ENCODE measurements around the gene SNX1. TPM values are rescaled to one million over a fixed set of nuclear protein-coding genes. Genes with fewer than 3 reads are reported as not detected.

Gene SNX1
- total and polyA plus RNA-seq, 10 of the 15 experiments (the other 5 are each of a cell fraction or from before 2014, with no cell fraction given): 17.8 to 115 (median 96.3) TPM

DNA sequence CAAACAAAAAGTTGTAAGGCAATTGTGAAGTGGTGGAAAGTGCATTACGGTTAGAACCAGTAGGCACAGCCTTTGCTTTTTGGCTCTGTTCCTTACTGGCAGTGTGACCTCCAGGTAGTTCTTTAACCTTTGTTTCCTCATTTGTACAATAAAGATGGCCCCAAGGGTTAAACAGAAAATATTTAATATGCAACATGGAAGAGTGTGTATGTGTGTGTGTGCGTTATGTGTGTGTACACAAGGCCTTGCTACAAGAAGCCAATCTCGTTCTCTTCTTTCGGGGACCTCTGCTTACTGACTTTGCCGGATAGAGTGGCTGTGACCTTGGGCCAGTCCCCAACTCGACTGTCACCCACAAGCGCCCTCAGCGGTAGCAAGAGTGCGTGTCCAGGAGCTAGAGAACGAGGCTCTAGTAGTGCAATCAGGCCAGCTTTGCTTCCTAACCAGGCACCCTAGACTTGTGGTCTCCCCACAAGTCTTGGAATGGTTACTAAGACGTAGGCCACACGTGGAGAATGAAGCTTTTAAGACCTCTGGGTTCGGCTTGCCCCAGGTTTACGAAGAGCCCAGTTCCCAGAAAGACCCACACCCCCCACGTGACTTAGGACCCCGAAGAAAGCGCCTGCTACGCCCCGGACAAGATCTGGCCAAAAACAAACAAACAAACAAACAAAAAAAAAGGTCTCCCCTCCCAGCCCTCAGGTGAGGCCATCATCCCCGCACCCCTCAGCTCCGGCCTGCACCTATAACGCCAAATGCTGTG is 2.7 kb upstream of the SNX1 start (continued):
- TF ChIP-seq, protein P1, sequence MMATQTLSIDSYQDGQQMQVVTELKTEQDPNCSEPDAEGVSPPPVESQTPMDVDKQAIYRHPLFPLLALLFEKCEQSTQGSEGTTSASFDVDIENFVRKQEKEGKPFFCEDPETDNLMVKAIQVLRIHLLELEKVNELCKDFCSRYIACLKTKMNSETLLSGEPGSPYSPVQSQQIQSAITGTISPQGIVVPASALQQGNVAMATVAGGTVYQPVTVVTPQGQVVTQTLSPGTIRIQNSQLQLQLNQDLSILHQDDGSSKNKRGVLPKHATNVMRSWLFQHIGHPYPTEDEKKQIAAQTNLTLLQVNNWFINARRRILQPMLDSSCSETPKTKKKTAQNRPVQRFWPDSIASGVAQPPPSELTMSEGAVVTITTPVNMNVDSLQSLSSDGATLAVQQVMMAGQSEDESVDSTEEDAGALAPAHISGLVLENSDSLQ (IDR thresholded peaks at IDR 0.05): no peak
- TF ChIP-seq CHD1 (IDR thresholded peaks at IDR 0.05; ENCODE audit: low read depth, low read length): no peak
- TF ChIP-seq, protein P2, sequence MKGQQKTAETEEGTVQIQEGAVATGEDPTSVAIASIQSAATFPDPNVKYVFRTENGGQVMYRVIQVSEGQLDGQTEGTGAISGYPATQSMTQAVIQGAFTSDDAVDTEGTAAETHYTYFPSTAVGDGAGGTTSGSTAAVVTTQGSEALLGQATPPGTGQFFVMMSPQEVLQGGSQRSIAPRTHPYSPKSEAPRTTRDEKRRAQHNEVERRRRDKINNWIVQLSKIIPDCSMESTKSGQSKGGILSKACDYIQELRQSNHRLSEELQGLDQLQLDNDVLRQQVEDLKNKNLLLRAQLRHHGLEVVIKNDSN (IDR thresholded peaks at IDR 0.05; ENCODE audit: borderline replicate concordance, extremely low read length, insufficient read depth, low read depth, low read length): peak; percentile 78

DNA sequence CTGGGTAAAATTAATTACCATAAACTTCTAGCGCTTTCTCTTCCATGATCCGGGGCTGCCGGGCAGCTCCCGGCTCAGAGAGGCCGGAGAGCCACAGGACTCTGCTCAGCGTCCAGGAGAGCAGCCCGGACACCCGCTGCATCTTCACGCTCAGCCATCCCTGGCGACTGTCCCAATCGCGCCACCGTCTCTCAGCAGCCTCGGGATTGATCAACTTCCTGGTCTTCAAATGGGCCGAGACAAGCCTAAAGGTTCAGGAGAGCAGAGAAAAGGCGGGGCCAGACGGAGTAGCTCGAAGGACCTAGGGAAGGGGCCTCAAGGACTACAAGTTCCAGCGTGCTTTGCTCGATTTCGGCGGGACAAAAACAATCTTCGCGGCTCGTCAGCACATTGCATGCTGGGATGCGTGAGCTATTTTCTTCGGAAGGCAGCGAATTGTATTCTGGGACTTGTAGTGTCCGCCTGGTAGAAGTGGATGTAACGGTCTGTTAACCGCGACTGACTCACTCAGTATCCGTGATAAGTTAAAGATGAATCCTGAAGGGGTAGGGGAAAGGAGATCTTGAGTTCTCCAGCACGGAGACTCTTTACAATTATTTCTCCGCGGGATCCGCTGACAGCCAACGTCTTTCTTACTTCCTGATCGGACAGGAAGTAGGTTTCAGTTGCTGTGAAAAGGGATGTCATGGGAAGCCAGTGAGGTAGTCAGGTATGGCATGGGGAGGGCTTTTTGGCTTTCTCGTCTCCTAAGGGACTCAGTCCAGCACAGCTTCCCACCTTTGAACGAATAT is 2.0 kb upstream of the SNX1 start, which contains the start of gene CIAO2A:
TSS of gene CIAO2A (minus strand) at position 212 of the 791 bp plus-strand sequence. CDS start at position 142, 70 bp downstream.
- peak within 1 kb of the TSS; percentile 90 for H3K4me2 ChIP-seq (ENCODE audit: control insufficient read depth, insufficient read depth)
- H3K27me3 ChIP-seq (replicated peaks in 1 of 2; ENCODE audit: control insufficient read depth in 2 of 2, insufficient read depth in 2 of 2, low read length in 1 of 2): no peaks in the 10 kb centered on the region
- H3K36me3 ChIP-seq (ENCODE audit: control insufficient read depth in 2 of 2, insufficient read depth in 2 of 2, low read length in 1 of 2): no peaks in the 10 kb centered on the region; a peak in 1 of 4 replicates
- peak within 1 kb of the TSS; percentile 98 for H2AFZ ChIP-seq (ENCODE audit: control insufficient read depth, low read depth, low read length)
- peak; percentile 96 for FAIRE-seq
- no peaks in the 10 kb centered on the region for H4K20me1 ChIP-seq (ENCODE audit: control insufficient read depth, insufficient read depth)
- SMC1A ChIA-PET (ENCODE audit: uncharacterized antibody, unreplicated experiment): interaction anchor here (0.6 to 2.5 kb wide), 20 partner anchors 10 to 583 kb away, joined by 3 to 10 read pairs (median 3); no protein-coding TSS in a partner anchor
- intact Hi-C loops (cut with micrococcal nuclease; ENCODE audit: unreplicated experiment): loop anchor here (1.0 to 10.0 kb wide), 4 partner anchors 59 to 619 kb away; partner anchors contain the start of genes PCLAF, TRIP4 and USP3
- peak within 1 kb of the TSS; percentile 94 for H3K27ac ChIP-seq (ENCODE audit: control insufficient read depth, insufficient read depth)
- RAD21 ChIA-PET (ENCODE audit: unreplicated experiment): interaction anchor here (0.8 to 2.7 kb wide), 19 partner anchors 8 to 902 kb away, joined by 3 to 18 read pairs (median 4); partner anchors contain the start of gene PPIB
- ATAC-seq: peak; percentile 74
- H3K4me1 ChIP-seq (ENCODE audit: control insufficient read depth, insufficient read depth, low read length): peaks cover 32% of the 10 kb centered on the region
- WGBS (ENCODE audit: insufficient coverage, insufficient replicate concordance, low lambda C conversion rate, missing lambda C conversion rate): under 1% methylated on average over 41 of the region's 41 CpGs
- no peaks in the 10 kb centered on the region for H3K9me3 ChIP-seq (replicated peaks; ENCODE audit: control insufficient read depth, insufficient read depth, low read length)
- peaks cover 87% of the 10 kb centered on the region for H3K79me2 ChIP-seq (ENCODE audit: control insufficient read depth, insufficient read depth, low read length)
- DNase-seq (ENCODE audit: low read depth, low spot score): peak; percentile 99
- CTCF ChIA-PET: interaction anchor here (0.8 to 7.2 kb wide), 18 partner anchors 8 to 495 kb away, joined by 3 to 73 read pairs (median 5); partner anchors contain the start of genes DAPK2 and PPIB
- POLR2A ChIA-PET: interaction anchor here (0.6 to 4.2 kb wide), 13 partner anchors 10 to 425 kb away, joined by 3 to 21 read pairs (median 4); partner anchors contain the start of genes PPIB and SNX22
- H3K4me3 ChIP-seq: peak within 1 kb of the TSS; percentile 96
- H3K9ac ChIP-seq (ENCODE audit: control insufficient read depth, insufficient read depth, low read length): peak within 1 kb of the TSS; percentile 85
- in situ Hi-C loops (cut with MboI): no loop called here
- BruUV-seq (replicated peaks): no TSS peak
- TF ChIP-seq, protein P3, sequence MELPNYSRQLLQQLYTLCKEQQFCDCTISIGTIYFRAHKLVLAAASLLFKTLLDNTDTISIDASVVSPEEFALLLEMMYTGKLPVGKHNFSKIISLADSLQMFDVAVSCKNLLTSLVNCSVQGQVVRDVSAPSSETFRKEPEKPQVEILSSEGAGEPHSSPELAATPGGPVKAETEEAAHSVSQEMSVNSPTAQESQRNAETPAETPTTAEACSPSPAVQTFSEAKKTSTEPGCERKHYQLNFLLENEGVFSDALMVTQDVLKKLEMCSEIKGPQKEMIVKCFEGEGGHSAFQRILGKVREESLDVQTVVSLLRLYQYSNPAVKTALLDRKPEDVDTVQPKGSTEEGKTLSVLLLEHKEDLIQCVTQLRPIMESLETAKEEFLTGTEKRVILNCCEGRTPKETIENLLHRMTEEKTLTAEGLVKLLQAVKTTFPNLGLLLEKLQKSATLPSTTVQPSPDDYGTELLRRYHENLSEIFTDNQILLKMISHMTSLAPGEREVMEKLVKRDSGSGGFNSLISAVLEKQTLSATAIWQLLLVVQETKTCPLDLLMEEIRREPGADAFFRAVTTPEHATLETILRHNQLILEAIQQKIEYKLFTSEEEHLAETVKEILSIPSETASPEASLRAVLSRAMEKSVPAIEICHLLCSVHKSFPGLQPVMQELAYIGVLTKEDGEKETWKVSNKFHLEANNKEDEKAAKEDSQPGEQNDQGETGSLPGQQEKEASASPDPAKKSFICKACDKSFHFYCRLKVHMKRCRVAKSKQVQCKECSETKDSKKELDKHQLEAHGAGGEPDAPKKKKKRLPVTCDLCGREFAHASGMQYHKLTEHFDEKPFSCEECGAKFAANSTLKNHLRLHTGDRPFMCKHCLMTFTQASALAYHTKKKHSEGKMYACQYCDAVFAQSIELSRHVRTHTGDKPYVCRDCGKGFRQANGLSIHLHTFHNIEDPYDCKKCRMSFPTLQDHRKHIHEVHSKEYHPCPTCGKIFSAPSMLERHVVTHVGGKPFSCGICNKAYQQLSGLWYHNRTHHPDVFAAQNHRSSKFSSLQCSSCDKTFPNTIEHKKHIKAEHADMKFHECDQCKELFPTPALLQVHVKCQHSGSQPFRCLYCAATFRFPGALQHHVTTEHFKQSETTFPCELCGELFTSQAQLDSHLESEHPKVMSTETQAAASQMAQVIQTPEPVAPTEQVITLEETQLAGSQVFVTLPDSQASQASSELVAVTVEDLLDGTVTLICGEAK (IDR thresholded peaks at IDR 0.05; ENCODE audit: borderline replicate concordance): peak; percentile 90
- TF ChIP-seq NR2F1 (conservative IDR thresholded peaks at IDR 0.05) (no peak), ZNF622 (IDR thresholded peaks at IDR 0.05) (no peak), BACH1 (IDR thresholded peaks at IDR 0.05; ENCODE audit: borderline replicate concordance) (no peak), CHD2 (IDR thresholded peaks at IDR 0.05; ENCODE audit: borderline replicate concordance, low read depth, low read length) (peak; percentile 89), DPF2 (IDR thresholded peaks at IDR 0.05) (0 out of 2 replicates have a peak, but pooled peaks have one; percentile 2)
- TF ChIP-seq, protein P4, sequence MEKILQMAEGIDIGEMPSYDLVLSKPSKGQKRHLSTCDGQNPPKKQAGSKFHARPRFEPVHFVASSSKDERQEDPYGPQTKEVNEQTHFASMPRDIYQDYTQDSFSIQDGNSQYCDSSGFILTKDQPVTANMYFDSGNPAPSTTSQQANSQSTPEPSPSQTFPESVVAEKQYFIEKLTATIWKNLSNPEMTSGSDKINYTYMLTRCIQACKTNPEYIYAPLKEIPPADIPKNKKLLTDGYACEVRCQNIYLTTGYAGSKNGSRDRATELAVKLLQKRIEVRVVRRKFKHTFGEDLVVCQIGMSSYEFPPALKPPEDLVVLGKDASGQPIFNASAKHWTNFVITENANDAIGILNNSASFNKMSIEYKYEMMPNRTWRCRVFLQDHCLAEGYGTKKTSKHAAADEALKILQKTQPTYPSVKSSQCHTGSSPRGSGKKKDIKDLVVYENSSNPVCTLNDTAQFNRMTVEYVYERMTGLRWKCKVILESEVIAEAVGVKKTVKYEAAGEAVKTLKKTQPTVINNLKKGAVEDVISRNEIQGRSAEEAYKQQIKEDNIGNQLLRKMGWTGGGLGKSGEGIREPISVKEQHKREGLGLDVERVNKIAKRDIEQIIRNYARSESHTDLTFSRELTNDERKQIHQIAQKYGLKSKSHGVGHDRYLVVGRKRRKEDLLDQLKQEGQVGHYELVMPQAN (conservative IDR thresholded peaks at IDR 0.05): peak; percentile 57

All from GM12878 (cell line).